OCI-LY3 (cell line): ENCODE data around the gene GSTK1.
"Not testable (repeated sequence)": the region's sequence is repeated elsewhere in the genome, so short reads cannot be mapped to it uniquely, and the experiment has no call there.

Source experiments
- H2AFZ ChIP-seq: fragments of 200-600, 300-600 bp; shearing (Covaris generic); 2 replicates; pipeline ENCODE4 v1.6.0; 2014; ENCODE audit warnings: antibody characterized with exemption, low read depth, low read length
- H3K27ac ChIP-seq: fragments of 200-600, 300-600 bp; sonication (generic); 2 replicates; pipeline ENCODE4 v1.5.1; 2014; ENCODE audit warnings: mild to moderate bottlenecking, low read length, moderate library complexity, mixed read lengths
- H3K27me3 ChIP-seq: fragments of 200-600, 300-600 bp; sonication (generic); 2 replicates; pipeline ENCODE4 v1.6.1; 2014; ENCODE audit warnings: low read depth, low read length, mixed read lengths
- H3K36me3 ChIP-seq: fragments of 200-600, 300-600 bp; sonication (generic); replicated peaks from 2 replicates; pipeline ENCODE3; 2014; ENCODE audit warnings: low read depth, low read length, mixed read lengths
- H3K4me1 ChIP-seq: fragments of 300-600, 200-600 bp; sonication (generic); 2 replicates; pipeline ENCODE4 v1.6.1; 2014; ENCODE audit warnings: low read length, mixed read lengths
- H3K4me2 ChIP-seq: fragments of 200-600, 300-600 bp; sonication (generic); 2 replicates; pipeline ENCODE4 v1.6.1; 2014; ENCODE audit warnings: low read length, mixed read lengths
- H3K4me3 ChIP-seq: fragments of 300-600, 200-600 bp; sonication (generic); 2 replicates; pipeline ENCODE4 v1.5.1; 2014; ENCODE audit warnings: antibody characterized with exemption, mild to moderate bottlenecking, low read length, moderate library complexity
- H3K79me2 ChIP-seq: fragments of 300-600, 200-600 bp; shearing (Covaris generic); 2 replicates; pipeline ENCODE4 v1.6.1; 2014; ENCODE audit warnings: mild to moderate bottlenecking, low read length, mixed read lengths
- H3K9ac ChIP-seq: fragments of 300-600, 200-600 bp; shearing (Covaris generic); 2 replicates; pipeline ENCODE4 v1.6.0; 2014; ENCODE audit warnings: mild to moderate bottlenecking, low read length, moderate library complexity
- H3K9me3 ChIP-seq: fragments of 200-600, 300-600 bp; shearing (Covaris generic); 2 replicates; pipeline ENCODE4 v1.6.1; 2014; ENCODE audit warnings: low read length, mixed read lengths; ENCODE audit not compliant: insufficient read depth
- H4K20me1 ChIP-seq: fragments of 200-600, 300-600 bp; sonication (generic); 2 replicates; pipeline ENCODE4 v1.6.1; 2016; ENCODE audit warnings: low read length, mixed read lengths; ENCODE audit not compliant: insufficient read depth
- EZH2phosphoT487 ChIP-seq: fragments of 200-600 bp; shearing (Covaris generic); IDR thresholded peaks from 2 replicates; pipeline ENCODE4 v1.6.1; 2018; ENCODE audit warnings: antibody characterized with exemption, mixed run types, low read depth
- TF ChIP-seq, protein P1 (sequence below): fragments of 200-600, 300-600 bp; sonication (generic); IDR thresholded peaks from 2 replicates; pipeline ENCODE4 v1.5.1; 2014; ENCODE audit warnings: antibody characterized with exemption, low read length, low read depth

Gene GSTK1

DNA sequence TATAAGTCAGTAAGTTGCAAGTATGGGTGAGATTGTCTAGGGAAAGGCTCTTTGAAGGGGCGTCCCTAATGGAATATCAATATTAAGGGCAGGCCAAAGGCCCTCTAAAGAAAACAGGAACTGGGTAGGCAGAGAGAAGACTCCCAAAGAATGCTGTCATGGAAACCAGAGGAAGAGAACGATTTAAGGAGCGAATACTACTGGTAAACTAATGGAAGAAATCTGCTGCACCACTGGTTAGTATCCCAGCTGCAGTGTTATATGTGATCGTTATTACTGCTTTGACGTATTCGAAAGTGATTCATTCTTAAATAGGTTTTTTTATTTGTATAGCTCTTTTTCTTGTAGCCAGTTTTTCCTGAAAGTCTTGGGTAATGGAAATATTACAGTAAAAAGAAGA is 26.2 kb downstream of the GSTK1 start:
- TF ChIP-seq, protein P1, sequence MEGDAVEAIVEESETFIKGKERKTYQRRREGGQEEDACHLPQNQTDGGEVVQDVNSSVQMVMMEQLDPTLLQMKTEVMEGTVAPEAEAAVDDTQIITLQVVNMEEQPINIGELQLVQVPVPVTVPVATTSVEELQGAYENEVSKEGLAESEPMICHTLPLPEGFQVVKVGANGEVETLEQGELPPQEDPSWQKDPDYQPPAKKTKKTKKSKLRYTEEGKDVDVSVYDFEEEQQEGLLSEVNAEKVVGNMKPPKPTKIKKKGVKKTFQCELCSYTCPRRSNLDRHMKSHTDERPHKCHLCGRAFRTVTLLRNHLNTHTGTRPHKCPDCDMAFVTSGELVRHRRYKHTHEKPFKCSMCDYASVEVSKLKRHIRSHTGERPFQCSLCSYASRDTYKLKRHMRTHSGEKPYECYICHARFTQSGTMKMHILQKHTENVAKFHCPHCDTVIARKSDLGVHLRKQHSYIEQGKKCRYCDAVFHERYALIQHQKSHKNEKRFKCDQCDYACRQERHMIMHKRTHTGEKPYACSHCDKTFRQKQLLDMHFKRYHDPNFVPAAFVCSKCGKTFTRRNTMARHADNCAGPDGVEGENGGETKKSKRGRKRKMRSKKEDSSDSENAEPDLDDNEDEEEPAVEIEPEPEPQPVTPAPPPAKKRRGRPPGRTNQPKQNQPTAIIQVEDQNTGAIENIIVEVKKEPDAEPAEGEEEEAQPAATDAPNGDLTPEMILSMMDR, result no peak
- TF ChIP-seq EZH2phosphoT487, result no peak
- Histone ChIP-seq H3K27ac (no peak overlapping the region), H3K27me3 (no peaks in the 10 kb centered on the region), H3K4me3 (peak overlapping the region; percentile 99), H3K9ac (peak overlapping the region; percentile 97), H3K4me1 (peaks cover 13% of the 10 kb centered on the region), H3K36me3 (peaks cover 30% of the 10 kb centered on the region), H4K20me1 (no peaks in the 10 kb centered on the region), H3K79me2 (peaks cover 40% of the 10 kb centered on the region), H2AFZ (no peak overlapping the region), H3K4me2 (peak overlapping the region; percentile 98), H3K9me3 (no peaks in the 10 kb centered on the region)

DNA sequence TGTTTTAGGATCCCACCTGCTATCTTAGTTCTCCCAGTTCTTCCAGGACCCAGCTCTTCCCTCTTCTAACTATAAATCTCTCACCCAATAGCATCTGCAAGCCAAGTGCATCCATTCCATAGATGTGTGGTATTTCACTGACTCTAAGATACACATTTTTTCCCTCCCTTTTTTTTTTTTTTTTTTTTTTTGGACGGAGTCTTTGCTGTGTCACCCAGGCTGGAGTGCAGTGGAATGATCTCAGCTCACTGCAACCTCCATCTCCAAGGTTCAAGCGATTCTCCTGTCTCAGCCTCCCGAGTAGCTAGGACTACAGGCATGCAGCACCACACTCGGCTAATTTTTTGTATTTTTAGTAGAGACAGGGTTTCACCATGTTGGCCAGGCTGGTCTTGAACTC is 26.6 kb downstream of the GSTK1 start:
- Histone ChIP-seq H3K36me3 (peaks cover 34% of the 10 kb centered on the region), H3K4me1 (peaks cover 13% of the 10 kb centered on the region), H3K79me2 (peaks cover 40% of the 10 kb centered on the region), H3K4me3 (peak overlapping the region; percentile 99), H3K4me2 (peak overlapping the region; percentile 98)
- H3K27me3 ChIP-seq, H3K9me3 ChIP-seq, H3K27ac ChIP-seq, H4K20me1 ChIP-seq, H3K9ac ChIP-seq, H2AFZ ChIP-seq: not testable (repeated sequence)

DNA sequence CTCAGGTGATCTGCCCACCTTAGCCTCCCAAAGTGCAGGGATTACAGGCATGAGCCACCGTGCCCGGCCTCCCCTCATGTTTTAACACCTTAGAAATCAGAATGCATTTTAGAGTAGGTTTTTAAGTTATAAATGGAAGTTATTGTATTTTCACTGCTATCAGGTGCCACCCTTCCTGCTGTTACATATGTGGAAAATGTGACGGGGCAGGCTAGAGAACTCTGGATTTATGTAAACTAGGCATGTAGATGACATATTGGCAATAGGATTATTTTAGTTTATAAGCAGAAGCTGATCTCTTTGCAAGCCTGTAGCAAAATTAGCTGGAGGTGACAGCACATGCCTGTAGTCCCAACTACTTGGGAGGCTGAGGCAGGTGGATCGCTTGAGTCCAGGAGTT is 27.1 kb downstream of the GSTK1 start:
- Histone ChIP-seq H3K9me3 (no peaks in the 10 kb centered on the region), H3K79me2 (peaks cover 40% of the 10 kb centered on the region), H3K36me3 (peaks cover 36% of the 10 kb centered on the region), H3K4me2 (no peak overlapping the region), H3K4me1 (peaks cover 13% of the 10 kb centered on the region), H3K27me3 (no peaks in the 10 kb centered on the region), H2AFZ (no peak overlapping the region), H3K9ac (no peak overlapping the region), H3K27ac (no peak overlapping the region), H4K20me1 (no peaks in the 10 kb centered on the region), H3K4me3 (no peak overlapping the region)
- TF ChIP-seq, protein P1, result no peak
- TF ChIP-seq EZH2phosphoT487, result no peak

DNA sequence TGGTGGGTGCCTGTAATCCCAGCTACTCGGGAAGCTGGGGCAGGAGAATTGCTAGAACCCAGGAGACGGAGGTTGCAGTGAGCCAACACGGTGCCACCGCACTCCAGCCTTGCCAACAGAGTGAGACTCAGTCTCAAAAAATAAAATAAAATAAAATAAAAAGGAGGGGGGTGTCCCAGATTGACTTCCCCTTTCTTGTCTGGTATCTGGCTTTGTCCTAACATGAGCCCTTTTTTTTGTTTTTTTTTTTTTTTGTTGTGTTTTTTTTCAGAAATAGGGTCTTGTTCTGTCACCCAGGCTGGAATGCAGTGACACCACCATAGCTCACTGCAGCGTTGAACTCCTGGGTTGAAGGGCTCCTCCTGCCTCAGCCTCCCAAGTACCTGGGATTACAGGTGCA is 29.6 kb downstream of the GSTK1 start:
- no peak for TF ChIP-seq EZH2phosphoT487
- TF ChIP-seq, protein P1, result no peak
- Histone ChIP-seq H4K20me1 (no peaks in the 10 kb centered on the region), H3K79me2 (peaks cover 43% of the 10 kb centered on the region), H3K9ac (no peak overlapping the region), H2AFZ (no peak overlapping the region), H3K27me3 (no peaks in the 10 kb centered on the region), H3K27ac (no peak overlapping the region), H3K4me3 (no peak overlapping the region), H3K4me2 (no peak overlapping the region), H3K9me3 (no peaks in the 10 kb centered on the region), H3K36me3 (peaks cover 57% of the 10 kb centered on the region), H3K4me1 (peaks cover 7% of the 10 kb centered on the region)

DNA sequence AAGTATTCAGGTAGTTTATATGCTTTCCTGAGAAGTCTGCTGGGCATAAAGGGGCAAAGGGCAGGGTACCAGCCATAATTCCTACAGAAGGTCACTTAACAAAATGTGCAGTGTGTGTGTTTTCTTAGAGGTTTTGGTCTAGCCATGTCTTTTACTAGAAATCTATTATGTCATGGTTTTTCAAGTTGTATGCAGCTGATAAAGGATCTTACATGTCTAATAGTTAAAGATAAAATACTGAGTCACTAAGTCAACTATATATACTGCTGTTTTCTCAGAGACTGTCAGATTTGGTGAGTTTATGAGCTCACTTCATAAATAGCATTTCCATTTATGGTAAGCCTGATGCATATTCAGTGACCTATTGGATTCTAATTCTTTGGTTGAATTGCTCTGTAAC is 32.6 kb downstream of the GSTK1 start:
- H3K27ac ChIP-seq, result no peak overlapping the region
- peaks cover 17% of the 10 kb centered on the region for H3K79me2 ChIP-seq
- H3K4me1 ChIP-seq, result no peaks in the 10 kb centered on the region
- no peak overlapping the region for H2AFZ ChIP-seq
- H3K4me2 ChIP-seq, result no peak overlapping the region
- peaks cover 77% of the 10 kb centered on the region for H3K36me3 ChIP-seq
- H4K20me1 ChIP-seq, result no peaks in the 10 kb centered on the region
- H3K27me3 ChIP-seq, result no peaks in the 10 kb centered on the region
- H3K4me3 ChIP-seq, result no peak overlapping the region
- TF ChIP-seq, protein P1, result no peak
- no peak for TF ChIP-seq EZH2phosphoT487
- no peaks in the 10 kb centered on the region for H3K9me3 ChIP-seq
- no peak overlapping the region for H3K9ac ChIP-seq
